ENCODE measurements around the gene SGK1.

The SGK1 gene

GRCh38 chr6:134291156-134291555, 26.8 kb downstream of the SGK1 start:
- H3K9ac ChIP-seq, result no peak overlapping the region
- peaks cover 48% of the 10 kb centered on the region for H3K4me1 ChIP-seq (ENCODE audit: low read depth, poor library complexity, severe bottlenecking)
- H2AFZ ChIP-seq (ENCODE audit: low read depth), result no peak overlapping the region
- H3K27me3 ChIP-seq (ENCODE audit: insufficient read depth, low read depth), result no peaks in the 10 kb centered on the region
- H3K27ac ChIP-seq, result no peak overlapping the region
- H3K36me3 ChIP-seq (ENCODE audit: insufficient read depth), result no peaks in the 10 kb centered on the region
- H3K79me2 ChIP-seq (ENCODE audit: insufficient read depth, low read depth), result no peaks in the 10 kb centered on the region
- H3K4me3 ChIP-seq (IDR thresholded peaks at IDR 0.05; ENCODE audit: insufficient read depth, low read depth, low read length), result no peak overlapping the region
- no peak overlapping the region for H3K4me2 ChIP-seq
- H4K20me1 ChIP-seq (ENCODE audit: insufficient read depth), result no peaks in the 10 kb centered on the region
- TF ChIP-seq CTCF (conservative IDR thresholded peaks at IDR 0.05; ENCODE audit: low read depth, low read length), result no peak

GRCh38 chr6:134289204-134289575, 28.7 kb downstream of the SGK1 start:
- Histone ChIP-seq H3K4me2 (peak overlapping the region; percentile 41; the same call in 1 of the 2 replicates), H3K27me3 (ENCODE audit: insufficient read depth, low read depth) (no peaks in the 10 kb centered on the region), H3K4me1 (ENCODE audit: low read depth, poor library complexity, severe bottlenecking) (peaks cover 40% of the 10 kb centered on the region), H3K27ac (peak overlapping the region; percentile 68), H3K36me3 (ENCODE audit: insufficient read depth) (no peaks in the 10 kb centered on the region), H3K79me2 (ENCODE audit: insufficient read depth, low read depth) (no peaks in the 10 kb centered on the region), H2AFZ (ENCODE audit: low read depth) (peak overlapping the region; percentile 63; the same call in 1 of the 2 replicates), H3K9ac (peak overlapping the region; percentile 43; the same call in 1 of the 2 replicates), H3K4me3 (IDR thresholded peaks at IDR 0.05; ENCODE audit: insufficient read depth, low read depth, low read length) (no peak overlapping the region), H4K20me1 (ENCODE audit: insufficient read depth) (no peaks in the 10 kb centered on the region)
- no peak for TF ChIP-seq CTCF (conservative IDR thresholded peaks at IDR 0.05; ENCODE audit: low read depth, low read length)

GRCh38 chr6:134288538-134289203, 29.2 kb downstream of the SGK1 start:
- Histone ChIP-seq H4K20me1 (ENCODE audit: insufficient read depth) (no peaks in the 10 kb centered on the region), H3K27me3 (ENCODE audit: insufficient read depth, low read depth) (no peaks in the 10 kb centered on the region), H3K36me3 (ENCODE audit: insufficient read depth) (no peaks in the 10 kb centered on the region), H3K4me2 (peak overlapping the region; percentile 41), H3K4me3 (IDR thresholded peaks at IDR 0.05; ENCODE audit: insufficient read depth, low read depth, low read length) (no peak overlapping the region), H3K9ac (peak overlapping the region; percentile 43), H3K4me1 (ENCODE audit: low read depth, poor library complexity, severe bottlenecking) (peaks cover 40% of the 10 kb centered on the region), H3K79me2 (ENCODE audit: insufficient read depth, low read depth) (no peaks in the 10 kb centered on the region), H2AFZ (ENCODE audit: low read depth) (peak overlapping the region; percentile 63), H3K27ac (peak overlapping the region; percentile 68)
- TF ChIP-seq CTCF (conservative IDR thresholded peaks at IDR 0.05; ENCODE audit: low read depth, low read length), result no peak

GRCh38 chr6:134287859-134288537, 29.9 kb downstream of the SGK1 start:
- no peak overlapping the region for H3K4me3 ChIP-seq (IDR thresholded peaks at IDR 0.05; ENCODE audit: insufficient read depth, low read depth, low read length)

More at GRCh38 chr6:134287859-134288537, 29.9 kb downstream of the SGK1 start:
- no peaks in the 10 kb centered on the region for H3K36me3 ChIP-seq (ENCODE audit: insufficient read depth)
- peak overlapping the region; percentile 41 for H3K4me2 ChIP-seq
- no peaks in the 10 kb centered on the region for H3K27me3 ChIP-seq (ENCODE audit: insufficient read depth, low read depth)
- H3K79me2 ChIP-seq (ENCODE audit: insufficient read depth, low read depth), result no peaks in the 10 kb centered on the region
- no peak for TF ChIP-seq CTCF (conservative IDR thresholded peaks at IDR 0.05; ENCODE audit: low read depth, low read length)
- peak overlapping the region; percentile 68 for H3K27ac ChIP-seq
- no peaks in the 10 kb centered on the region for H4K20me1 ChIP-seq (ENCODE audit: insufficient read depth)
- peak overlapping the region; percentile 63 for H2AFZ ChIP-seq (ENCODE audit: low read depth)
- peak overlapping the region; percentile 43 for H3K9ac ChIP-seq
- H3K4me1 ChIP-seq (ENCODE audit: low read depth, poor library complexity, severe bottlenecking), result peaks cover 40% of the 10 kb centered on the region

Data from KMS-11 (cell line).